ENCODE data around the gene KRTAP4-12.
"Not testable (repeated sequence)": the region's sequence is repeated elsewhere in the genome, so short reads cannot be mapped to it uniquely, and the experiment has no call there.

KRTAP4-12 gene

DNA sequence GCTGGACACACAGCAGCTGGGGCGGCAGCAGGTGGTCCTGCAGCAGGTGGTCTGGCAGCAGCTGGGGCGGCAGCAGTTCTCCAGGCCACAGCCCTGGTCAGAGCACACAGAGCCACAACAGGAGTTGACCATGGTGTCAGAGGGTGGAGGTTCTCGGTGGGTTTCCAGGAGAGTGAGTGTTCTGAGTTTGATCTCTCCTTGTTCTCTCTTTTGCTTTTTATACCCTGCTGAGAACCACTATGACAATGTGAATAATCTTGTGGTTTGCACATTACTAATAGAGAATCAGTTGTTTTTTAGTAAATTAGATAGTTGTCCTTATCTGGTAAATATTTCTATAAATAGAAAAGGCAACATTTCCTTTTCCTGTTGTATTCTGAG, at the start of gene KRTAP4-12:
KRTAP4-12 (minus strand) TSS at position 192 of the 381 bp plus-strand sequence; CDS start at position 132, 60 bp downstream.
- FAIRE-seq, result not testable (repeated sequence)

DNA sequence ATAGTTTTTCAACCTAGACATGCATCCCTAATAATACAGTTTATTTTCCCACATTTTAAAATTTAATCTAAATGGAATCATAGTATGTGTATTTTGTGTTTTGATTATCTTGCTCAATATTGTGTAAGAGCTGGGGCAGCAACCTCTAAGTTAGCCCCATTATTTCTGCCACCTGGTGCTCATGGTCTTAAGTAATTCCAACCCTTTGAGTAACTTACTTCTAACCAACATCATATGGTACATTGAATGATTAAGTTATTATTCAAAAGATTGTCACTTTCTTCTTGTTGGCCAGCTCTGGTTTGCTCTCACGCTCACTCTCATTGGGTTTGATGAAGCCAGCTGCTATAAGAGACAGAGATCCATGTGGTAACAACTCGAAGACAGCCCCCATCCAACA, 47.9 kb upstream of the KRTAP4-12 start:
- FAIRE-seq, result no peak

DNA sequence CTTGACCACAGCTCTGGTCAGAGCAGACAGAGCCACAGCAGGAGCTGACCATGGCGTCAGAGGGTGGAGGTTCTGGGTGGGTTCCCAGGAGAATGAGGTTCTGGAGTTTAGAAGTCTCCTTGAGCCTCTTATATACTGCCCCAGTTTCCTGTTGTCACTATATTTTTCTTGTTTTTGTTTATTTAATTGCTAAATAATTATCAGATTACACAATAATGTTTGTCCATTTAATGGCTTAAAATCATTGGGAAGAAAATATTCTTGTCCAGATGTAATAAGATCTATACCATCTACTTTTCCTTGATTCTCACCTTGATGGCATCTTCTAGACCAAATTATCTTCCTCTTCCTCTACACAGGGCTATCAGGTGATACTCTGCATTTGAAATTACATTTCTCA, 44.1 kb upstream of the KRTAP4-12 start, which contains the start of gene KRTAP4-3:
KRTAP4-3 (minus strand) TSS at position 101 of the 400 bp plus-strand sequence; CDS start at position 52, 49 bp downstream.
- FAIRE-seq, result no peak

DNA sequence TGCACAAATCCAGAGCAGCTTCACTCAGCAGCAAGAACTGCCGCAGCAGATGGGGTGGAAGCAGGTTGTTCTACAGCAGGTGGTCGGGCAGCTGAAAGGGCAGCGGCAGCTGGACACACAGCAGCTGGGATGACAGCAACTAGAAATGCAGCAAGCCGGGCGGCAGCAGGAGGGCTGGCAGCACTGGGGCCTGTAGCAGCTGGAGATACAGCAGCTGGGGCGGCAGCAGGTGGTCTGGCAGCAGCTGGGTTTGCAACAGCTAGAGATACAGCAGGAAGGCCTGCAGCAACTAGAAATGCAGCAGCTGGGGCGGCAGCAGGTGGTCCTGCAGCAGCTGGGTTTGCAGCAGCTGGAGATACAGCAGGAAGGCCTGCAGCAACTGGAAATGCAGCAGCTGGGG, 43.6 kb upstream of the KRTAP4-12 start:
- no peak for FAIRE-seq

DNA sequence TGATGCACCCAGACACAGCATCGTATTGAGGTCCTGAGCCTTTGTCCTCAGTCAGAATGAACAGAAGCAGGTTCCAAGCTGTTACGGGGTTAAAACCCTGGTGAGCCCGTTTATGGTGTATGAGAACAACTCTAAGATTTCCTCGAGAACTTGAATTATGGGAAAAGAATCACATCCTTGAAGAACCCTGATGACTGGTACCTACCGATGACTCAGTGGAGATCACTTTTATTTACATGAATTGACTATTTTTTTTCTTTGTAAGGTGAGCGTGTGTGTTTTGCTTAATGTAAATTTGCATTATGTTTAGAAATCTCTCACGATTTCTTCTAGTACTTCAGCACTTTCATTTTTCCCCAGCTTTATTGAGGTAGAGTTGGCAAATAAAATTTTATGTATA, 39.8 kb upstream of the KRTAP4-12 start:
- FAIRE-seq, result no peak

DNA sequence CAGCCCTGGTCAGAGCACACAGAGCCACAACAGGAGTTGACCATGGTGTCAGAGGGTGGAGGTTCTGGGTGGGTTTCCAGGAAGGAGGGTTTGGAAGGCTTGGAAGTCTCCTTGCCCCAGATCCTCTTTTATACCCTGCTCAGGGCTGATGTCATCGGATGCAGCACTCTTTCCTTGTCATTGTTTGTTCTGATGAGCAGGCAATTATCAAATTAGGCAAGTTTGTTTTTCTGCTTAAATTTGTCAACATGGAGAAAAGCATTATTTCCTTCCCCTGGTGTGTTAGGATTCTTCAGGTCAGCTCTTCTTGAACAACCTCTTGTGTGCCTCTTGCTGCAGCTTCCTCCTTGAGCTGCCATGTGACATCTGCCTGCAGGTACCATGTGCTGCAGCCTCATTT, 36.7 kb upstream of the KRTAP4-12 start, which contains the start of gene KRTAP4-4:
KRTAP4-4 (minus strand) TSS at position 101 of the 400 bp plus-strand sequence; CDS start at position 44, 57 bp downstream.
- FAIRE-seq, result no peak

DNA sequence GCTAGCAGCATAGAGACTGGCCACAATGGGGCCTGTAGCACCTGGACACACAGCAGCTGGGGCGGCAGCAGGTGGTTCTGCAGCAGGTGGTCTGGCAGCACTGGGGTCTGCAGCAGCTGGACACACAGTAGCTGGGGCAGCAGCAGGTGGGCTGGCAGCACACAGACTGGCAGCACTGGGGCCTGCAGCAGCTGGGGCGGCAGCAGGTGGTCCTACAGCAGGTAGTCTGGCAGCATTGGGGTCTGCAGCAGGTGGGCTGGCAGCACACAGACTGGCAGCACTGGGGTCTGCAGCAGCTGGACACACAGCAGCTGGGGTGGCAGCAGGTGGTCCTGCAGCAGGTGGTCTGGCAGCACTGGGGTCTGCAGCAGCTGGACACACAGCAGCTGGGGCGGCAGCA, 36.2 kb upstream of the KRTAP4-12 start:
- FAIRE-seq, result not testable (repeated sequence)

DNA sequence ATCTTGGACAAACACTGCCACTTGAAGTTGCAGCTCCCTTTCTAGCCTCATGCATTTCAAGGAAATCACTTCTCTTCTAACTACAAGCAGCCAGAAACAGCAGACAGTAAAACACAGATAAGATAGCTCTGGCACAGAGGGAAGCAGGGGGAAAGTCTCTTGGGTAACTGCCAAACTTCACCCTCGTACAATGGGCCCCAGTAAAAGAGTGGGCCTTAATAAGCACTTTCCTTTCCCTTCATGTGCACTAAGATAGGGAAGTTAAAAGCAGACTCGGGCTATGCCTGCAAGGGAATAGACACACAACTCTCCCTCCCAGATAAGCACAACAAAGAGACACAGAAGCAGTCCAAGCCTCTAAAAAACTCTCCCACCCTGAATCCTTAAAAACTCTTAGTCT, 29.9 kb upstream of the KRTAP4-12 start:
- FAIRE-seq, result no peak

DNA sequence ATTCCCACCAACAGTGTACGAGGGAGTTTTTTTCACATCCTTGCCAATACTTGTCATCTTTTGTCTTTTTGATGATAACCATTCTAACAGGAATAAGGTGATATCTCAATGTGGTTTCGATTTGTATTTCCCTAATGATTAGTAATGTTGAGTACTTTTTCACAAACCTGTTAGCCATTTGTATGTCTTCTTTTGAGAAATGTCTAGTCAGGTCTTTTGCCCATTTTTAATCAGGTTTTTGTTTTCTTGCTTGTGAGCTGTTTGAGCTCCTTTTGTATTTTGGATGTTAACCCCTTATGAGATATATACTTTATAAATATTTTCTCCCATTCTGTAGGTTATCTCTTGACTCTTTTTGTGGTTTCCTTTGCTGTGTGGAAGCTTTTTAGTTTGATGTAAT, 27.5 kb upstream of the KRTAP4-12 start:
- FAIRE-seq, result no peak

DNA sequence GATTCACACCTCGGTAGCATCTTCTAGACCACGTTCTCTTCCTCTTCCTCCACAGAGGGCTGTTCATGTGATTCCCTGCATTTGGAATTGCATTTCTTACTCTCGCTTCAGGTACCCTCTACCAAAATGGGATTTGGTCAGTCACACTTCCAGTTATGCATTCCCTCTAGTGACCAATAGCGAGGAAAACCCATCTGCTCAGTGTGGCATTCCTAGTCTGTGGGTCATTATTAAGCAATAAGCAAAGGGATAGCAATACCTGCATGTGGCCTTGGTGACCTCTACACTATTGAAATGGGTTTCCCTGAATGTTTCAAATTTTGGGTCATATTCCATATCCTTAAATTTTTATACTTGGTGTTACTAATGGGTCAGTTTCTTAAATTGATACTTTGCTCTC, 26.0 kb upstream of the KRTAP4-12 start:
- no peak for FAIRE-seq

DNA sequence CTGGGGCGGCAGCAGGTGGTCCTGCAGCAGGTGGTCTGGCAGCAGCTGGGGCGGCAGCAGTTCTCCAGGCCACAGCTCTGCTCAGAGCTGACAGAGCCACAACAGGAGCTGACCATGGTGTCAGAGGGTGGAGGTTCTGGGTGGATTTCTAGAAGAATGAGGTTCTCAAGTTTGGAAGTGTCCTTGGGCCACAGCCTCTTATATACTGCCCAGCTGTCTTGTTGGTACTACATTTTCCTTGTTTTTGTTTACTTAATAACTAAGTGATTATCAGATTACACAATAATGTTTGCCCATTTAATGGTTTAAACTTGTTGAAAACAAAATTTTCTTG, 25.6 kb upstream of the KRTAP4-12 start, which contains the start of gene KRTAP4-5:
KRTAP4-5 (minus strand) TSS at position 174 of the 334 bp plus-strand sequence; CDS start at position 116, 58 bp downstream.
- no peak for FAIRE-seq

DNA sequence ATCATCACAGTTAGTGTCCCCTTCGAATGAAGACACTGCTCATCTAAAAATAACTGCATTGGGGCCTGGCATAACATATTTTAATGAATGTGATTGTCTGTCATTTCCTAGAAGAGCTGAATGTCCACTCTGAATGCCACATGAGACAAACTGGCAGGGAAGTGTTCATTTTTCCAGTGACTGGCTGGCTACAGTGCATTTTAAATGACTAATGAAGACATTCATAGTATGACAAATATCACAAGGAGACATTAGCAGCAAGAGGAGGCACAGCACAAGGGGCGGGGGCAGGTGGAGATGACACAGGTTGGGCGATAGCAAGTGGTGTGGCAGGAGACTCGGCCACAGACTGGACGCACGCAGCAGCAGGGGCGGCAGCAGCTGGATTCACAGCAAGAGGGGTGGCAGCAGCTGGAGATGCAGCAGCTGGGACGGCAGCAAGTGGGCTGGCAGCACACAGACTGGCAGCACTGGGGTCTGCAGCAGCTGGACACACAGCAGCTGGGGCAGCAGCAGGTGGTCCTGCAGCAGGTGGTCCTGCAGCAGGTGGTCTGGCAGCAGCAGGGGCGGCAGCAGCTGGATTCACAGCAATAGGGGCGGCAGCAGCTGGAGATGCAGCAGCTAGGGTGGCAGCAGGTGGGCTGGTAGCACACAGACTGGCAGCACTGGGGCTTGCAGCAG, 25.1 kb upstream of the KRTAP4-12 start:
- not testable (repeated sequence) for FAIRE-seq

DNA sequence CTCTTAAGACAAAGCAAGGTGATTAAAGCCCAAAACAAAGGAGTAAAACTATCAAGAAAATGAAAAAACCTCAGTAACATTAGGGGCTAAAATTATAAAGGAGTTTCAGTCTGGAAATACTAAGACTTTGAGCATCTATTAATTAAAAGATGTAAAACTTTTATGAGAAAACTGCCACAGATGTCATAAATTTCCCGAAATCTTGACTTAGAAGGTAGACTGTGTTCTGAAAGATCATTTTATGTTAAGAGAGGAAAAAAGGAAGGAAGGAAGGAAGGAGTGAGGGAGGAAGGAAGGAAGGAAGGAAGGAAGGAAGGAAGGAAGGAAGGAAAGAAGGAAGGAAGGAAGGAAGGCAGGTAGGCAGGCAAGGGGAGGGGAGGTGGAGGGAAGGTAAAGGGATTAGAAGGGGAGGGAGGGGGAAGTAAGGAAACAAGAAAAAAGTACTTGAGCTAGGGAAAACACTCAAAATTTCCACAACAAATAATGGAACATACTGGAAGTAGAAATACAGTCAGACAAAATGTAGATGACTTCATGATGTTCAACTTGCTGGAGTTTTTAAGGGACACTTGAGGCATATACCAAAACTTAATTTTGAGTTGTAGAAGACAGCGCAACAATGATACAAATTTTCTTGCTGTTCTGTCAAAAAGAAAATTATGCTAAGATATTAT, 23.7 kb upstream of the KRTAP4-12 start:
- FAIRE-seq, result no peak

DNA sequence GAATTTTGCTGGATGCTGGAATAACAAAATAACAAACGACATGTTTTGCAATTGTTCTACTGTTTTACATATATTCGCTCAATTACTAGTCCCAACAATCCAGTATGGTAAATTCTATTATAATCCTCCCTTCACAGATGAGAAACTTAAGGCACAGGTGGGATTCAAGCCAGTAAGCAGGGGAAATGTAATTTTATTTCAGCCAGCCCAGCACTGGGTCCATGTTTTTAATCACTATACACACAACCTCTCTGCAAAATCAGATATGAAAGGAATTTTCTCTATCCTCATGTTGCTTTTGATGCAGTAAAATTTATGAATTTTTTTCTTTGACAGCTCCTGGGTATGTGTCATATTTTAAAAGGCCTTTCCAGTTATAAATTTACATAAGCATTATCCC, 21.3 kb upstream of the KRTAP4-12 start:
- FAIRE-seq, result no peak

DNA sequence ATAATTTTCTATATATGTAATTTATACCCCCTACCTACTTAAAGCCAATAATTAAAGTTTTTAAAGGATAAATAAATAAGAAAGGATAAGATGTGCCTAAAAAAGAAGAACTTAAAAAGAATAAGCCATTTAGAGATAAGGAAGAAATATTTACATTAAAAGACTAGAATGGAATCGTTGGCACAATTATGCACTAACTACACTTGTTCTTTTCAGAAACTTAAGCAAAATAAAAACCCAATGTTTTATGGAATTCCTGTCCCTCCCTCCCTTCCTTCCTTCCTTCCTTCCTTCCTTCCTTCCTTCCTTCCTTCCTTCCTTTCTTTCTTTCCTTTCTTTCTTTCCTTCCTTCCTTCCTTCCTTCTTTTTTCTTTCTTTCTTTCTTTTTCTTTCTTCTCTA, 20.9 kb upstream of the KRTAP4-12 start:
- FAIRE-seq, result no peak

DNA sequence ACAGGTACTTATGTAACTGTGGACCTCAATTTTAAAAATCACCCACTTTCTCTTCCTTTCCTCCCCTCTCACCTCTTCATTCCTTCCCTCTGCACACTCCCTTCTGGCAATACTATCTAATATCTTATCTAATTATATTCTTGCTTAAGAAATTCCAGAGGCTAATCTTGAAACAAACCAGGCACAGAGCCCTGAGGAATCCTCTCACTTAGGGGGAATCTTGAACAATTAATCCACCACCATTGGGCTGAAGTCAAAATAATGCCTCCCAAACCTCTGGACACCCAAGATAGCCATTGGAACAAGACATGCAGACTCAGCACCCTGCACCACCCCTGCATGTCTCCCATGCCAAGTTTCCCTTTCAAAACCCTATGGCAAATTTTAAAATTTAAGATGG, 17.4 kb upstream of the KRTAP4-12 start:
- no peak for FAIRE-seq

DNA sequence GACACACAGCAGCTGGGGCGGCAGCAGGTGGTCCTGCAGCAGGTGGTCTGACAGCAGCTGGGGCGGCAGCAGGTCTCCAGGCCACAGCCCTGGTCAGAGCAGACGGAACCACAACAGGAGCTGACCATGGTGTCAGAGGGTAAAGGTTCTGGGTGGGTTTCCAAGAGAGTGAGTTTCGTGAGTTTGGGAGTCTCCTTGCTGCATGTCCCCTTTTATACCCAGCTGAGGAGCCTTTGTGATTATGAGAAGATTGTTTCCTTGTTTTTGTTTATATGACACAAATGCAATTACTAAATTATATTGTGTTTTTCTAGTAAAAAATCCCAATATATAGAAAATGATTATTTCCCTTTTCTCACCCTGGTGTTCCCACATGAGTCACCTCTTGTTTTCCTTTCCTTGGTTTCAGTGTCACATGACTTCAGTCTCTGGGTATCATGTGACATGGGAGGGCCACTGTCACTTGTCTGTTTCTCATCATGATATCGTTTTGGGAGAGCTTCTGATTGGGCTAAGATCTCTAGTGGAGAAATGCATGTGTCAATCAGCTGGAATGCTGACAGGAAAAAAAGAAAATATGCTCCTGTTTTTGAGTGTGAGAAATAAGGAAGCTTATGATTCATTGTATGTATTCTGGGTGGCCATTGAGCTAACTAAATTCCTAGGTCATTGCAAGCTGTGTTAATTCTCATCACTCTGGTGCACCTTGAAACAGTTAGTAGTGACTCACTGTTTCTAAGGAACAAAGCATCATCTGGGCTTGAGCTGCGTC, 16.6 kb upstream of the KRTAP4-12 start, which contains the start of gene KRTAP4-6:
KRTAP4-6 (minus strand) TSS at position 185 of the 772 bp plus-strand sequence; CDS start at position 128, 57 bp downstream.
- no peak for FAIRE-seq

DNA sequence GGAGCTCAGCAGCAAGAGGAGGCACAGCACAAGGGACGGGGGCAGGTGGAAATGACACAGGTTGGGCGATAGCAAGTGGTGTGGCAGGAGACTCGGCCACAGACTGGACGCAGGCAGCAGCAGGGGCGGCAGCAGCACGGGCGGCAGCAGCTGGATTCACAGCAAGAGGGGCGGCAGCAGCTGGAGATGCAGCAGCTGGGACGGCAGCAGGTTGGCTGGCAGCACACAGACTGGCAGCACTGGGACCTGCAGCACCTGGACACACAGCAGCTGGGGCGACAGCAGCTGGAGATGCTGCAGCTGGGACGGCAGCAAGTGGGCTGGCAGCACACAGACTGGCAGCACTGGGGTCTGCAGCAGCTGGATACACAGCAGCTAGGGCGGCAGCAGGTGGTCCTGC, 15.9 kb upstream of the KRTAP4-12 start:
- FAIRE-seq, result not testable (repeated sequence)

DNA sequence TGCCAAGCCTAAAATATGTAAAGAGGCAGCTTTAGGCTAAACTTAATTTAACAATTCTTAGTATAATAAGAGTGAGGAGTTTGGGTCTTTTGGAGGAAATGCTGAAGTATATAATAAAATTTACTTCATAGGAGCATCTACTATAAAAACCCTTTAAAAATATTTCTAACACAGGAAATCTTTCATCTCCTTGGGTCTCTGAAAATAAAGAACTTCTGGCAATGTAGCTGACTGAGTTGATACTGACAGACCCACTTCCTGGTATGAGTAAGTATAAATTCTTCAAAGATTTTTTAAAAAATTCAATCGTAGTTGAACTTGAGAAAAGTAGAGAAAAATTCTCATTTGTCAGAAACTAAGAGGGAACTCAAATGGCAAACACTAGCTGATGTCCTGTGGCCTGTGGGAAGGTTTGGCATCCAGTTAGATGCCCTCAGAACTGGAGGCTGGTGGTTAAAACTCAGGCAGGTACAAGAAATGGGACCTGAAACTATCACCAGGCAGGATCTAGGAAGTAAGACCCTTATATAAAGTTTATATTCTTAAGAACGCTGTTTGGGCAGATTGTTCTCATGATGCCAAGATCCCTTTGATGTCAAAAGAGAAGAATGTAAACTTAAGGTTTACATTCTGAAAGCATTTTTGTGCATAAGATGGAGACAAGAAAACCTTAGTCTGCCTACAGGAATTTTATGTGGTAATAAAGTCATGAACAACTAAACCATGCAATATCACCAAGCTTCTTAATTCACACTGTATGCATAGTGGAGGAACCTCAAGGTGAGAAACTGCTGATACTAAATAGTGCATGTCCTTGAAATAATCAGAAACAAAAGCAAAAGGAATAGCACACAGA, 10.1 kb upstream of the KRTAP4-12 start:
- FAIRE-seq, result no peak

DNA sequence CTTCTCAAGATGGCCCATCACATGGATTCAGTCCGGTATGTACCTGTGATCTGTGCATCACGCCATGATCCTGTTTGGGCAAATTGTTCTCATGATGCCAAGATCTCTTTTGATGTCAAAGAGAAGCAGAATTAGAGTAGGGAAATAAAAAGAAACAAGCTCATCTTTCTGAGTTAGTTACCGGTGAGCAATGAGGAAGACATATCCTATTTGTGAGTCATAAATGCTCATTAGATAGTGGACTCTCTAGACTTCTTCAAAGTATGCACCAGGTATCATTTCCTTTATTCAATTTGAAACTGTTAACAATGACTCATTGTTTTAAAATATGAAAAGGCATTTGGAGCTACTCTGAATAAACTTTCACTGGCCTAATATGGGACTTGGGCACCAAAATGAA, 8.0 kb upstream of the KRTAP4-12 start:
- no peak for FAIRE-seq

DNA sequence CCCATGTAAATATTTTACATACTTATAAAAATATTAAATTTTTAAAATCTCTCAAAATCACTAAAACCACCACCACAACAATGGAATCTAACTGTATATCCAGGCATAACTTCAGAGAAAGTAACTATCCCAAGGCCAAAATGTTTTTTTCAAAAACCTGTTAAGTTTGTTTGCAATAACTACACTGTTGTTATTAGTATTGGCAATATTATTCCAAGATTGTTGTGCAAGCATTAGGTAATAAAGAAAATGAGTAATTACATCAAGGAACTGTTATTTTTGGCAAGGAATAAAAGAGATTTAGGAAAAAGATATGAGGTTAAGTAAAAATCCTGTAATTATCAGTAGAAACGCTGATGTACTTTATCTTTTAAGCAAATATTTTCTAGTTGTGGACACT, 3.4 kb upstream of the KRTAP4-12 start:
- no peak for FAIRE-seq

DNA sequence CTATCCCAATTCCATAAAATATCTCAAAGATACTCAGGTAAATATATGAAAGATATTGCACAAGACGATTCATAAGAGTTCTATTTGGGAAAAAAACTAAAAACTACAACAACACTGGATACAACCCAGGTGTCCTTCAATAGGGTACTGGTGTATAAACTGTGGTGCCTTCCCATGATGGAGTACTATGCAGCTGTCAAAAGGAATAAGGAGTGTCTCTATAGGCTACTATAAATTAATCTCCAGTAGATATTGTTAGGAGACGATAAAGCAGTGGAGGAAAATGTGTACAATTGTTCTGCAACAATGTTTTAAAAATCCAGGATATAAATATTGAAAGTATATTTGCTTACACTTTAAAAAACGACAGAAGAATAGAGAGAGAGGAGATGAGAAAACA, 2.4 kb upstream of the KRTAP4-12 start:
- no peak for FAIRE-seq
